Activated B cell treated with CpG ODN at 0.5 μM for 24 hours (primary cell): ENCODE data around the gene ROBO2. TPM values are rescaled to one million over a fixed set of nuclear protein-coding genes. Genes with fewer than 3 reads are reported as not detected.

Experiments used
- ATAC-seq: fragments of 200-7000 bp; cut with Tn5 transposase; one replicate; pipeline ENCODE4 v1.10.0; 2021; ENCODE audit warnings: low read depth, mild to moderate bottlenecking, moderate library complexity
- CTCF ChIA-PET: fragments of 350-600 bp; sonication (Branson Sonifier 250); formaldehyde crosslinking; loops from one replicate; lab custom pipeline; 2021; ENCODE audit warnings: antibody characterized with exemption; lab: Charles Lee
- POLR2A ChIA-PET: fragments of 350-600 bp; sonication (Branson Sonifier 250); formaldehyde crosslinking; loops from one replicate; lab custom pipeline; 2021; ENCODE audit warnings: antibody characterized with exemption; lab: Charles Lee
- DNase-seq: peaks from one replicate; pipeline ENCODE4 v3.0.0; 2022
- H3K27ac Mint-ChIP-seq: one replicate; pipeline ENCODE4 v1.8.0; 2020; ENCODE audit warnings: mixed read lengths
- H3K27me3 Mint-ChIP-seq: one replicate; pipeline ENCODE4 v1.8.0; 2021; ENCODE audit warnings: mixed read lengths
- H3K36me3 Mint-ChIP-seq: one replicate; pipeline ENCODE4 v1.8.0; 2021; ENCODE audit warnings: low read depth, mixed read lengths
- H3K4me1 Mint-ChIP-seq: one replicate; pipeline ENCODE4 v1.8.0; 2021; ENCODE audit warnings: mixed read lengths
- H3K4me3 Mint-ChIP-seq: one replicate; pipeline ENCODE4 v1.8.0; 2020; ENCODE audit warnings: mild to moderate bottlenecking, mixed read lengths
- H3K9me3 Mint-ChIP-seq: one replicate; pipeline ENCODE4 v1.8.0; 2020; ENCODE audit warnings: mixed read lengths
- CTCF ChIP-seq: fragments of 200-600 bp; IDR thresholded peaks from one replicate; pipeline ENCODE4 v1.8.0; 2022; ENCODE audit warnings: antibody characterized with exemption, mild to moderate bottlenecking
- intact Hi-C: fragments of 100-400 bp; cut with micrococcal nuclease; formaldehyde crosslinking; loops from one replicate; pipeline ENCODE4 v1.15.1; 2024
- total RNA-seq: library from RNA; stranded (reverse); gene quantifications from 2 replicates; pipeline ENCODE4 v1.2.3, GENCODE V29; 2022

ROBO2 gene
- not detected in 2 replicates for total RNA-seq

- CTCF ChIA-PET: no interaction called here
Observed at GRCh38 chr3:77039606-77040171, at the start of gene ROBO2. ROBO2 (plus strand) TSS chr3:77040099; CDS start chr3:77040786, 687 bp downstream.

GRCh38 chr3:76990606-76991005, 49.3 kb upstream of the ROBO2 start:
- TF ChIP-seq CTCF: no peak
- ChIA-PET CTCF (no interaction called here), POLR2A (no interaction called here)
- no peaks in the 10 kb centered on the region for H3K27me3 Mint-ChIP-seq
- intact Hi-C loops: no loop called here
- H3K9me3 Mint-ChIP-seq: peaks cover 2% of the 10 kb centered on the region
- ATAC-seq (no peak), DNase-seq (no peak)
- H3K27ac Mint-ChIP-seq: no peak overlapping the region
- no peak overlapping the region for H3K4me3 Mint-ChIP-seq
- H3K36me3 Mint-ChIP-seq: no peaks in the 10 kb centered on the region
- H3K4me1 Mint-ChIP-seq: no peaks in the 10 kb centered on the region

More at GRCh38 chr3:77039606-77040171, at the start of gene ROBO2:
- no peak for TF ChIP-seq CTCF
- H3K4me3 Mint-ChIP-seq: no peak within 1 kb of the TSS
- no peak for DNase-seq
- H3K4me1 Mint-ChIP-seq: no peaks in the 10 kb centered on the region
- H3K36me3 Mint-ChIP-seq: no peaks in the 10 kb centered on the region
- ATAC-seq: no peak
- intact Hi-C loops: no loop called here
- H3K27ac Mint-ChIP-seq: no peak within 1 kb of the TSS
- H3K9me3 Mint-ChIP-seq: no peaks in the 10 kb centered on the region
- POLR2A ChIA-PET: no interaction called here
- H3K27me3 Mint-ChIP-seq: peaks cover 30% of the 10 kb centered on the region

- H3K9me3 Mint-ChIP-seq: peaks cover 2% of the 10 kb centered on the region
- ATAC-seq (no peak), DNase-seq (no peak)
- H3K27me3 Mint-ChIP-seq: no peaks in the 10 kb centered on the region
- intact Hi-C loops: no loop called here
- CTCF ChIA-PET: no interaction called here
- H3K4me3 Mint-ChIP-seq: no peak overlapping the region
- POLR2A ChIA-PET: no interaction called here
- no peaks in the 10 kb centered on the region for H3K36me3 Mint-ChIP-seq
- no peak overlapping the region for H3K27ac Mint-ChIP-seq
- TF ChIP-seq CTCF: no peak
- H3K4me1 Mint-ChIP-seq: no peaks in the 10 kb centered on the region
Observed at GRCh38 chr3:76991165-76991564, 48.7 kb upstream of the ROBO2 start.

- no peaks in the 10 kb centered on the region for H3K27me3 Mint-ChIP-seq
- CTCF ChIA-PET: no interaction called here
- no peak for TF ChIP-seq CTCF
- no peaks in the 10 kb centered on the region for H3K4me1 Mint-ChIP-seq
- no peaks in the 10 kb centered on the region for H3K36me3 Mint-ChIP-seq
- H3K27ac Mint-ChIP-seq: no peak overlapping the region
- DNase-seq (no peak), ATAC-seq (no peak)
- H3K9me3 Mint-ChIP-seq: peaks cover 2% of the 10 kb centered on the region
- POLR2A ChIA-PET: no interaction called here
- H3K4me3 Mint-ChIP-seq: no peak overlapping the region
- intact Hi-C loops: no loop called here
Observed at GRCh38 chr3:76997733-76998132, 42.2 kb upstream of the ROBO2 start.

- Mint-ChIP-seq H3K36me3 (no peaks in the 10 kb centered on the region), H3K27ac (no peak overlapping the region)
- intact Hi-C loops: no loop called here
Observed at GRCh38 chr3:76998555-76998954, 41.3 kb upstream of the ROBO2 start.

More at GRCh38 chr3:76998555-76998954, 41.3 kb upstream of the ROBO2 start:
- H3K9me3 Mint-ChIP-seq: peaks cover 2% of the 10 kb centered on the region
- CTCF ChIA-PET: no interaction called here
- TF ChIP-seq CTCF: no peak
- POLR2A ChIA-PET: no interaction called here
- ATAC-seq: no peak
- H3K27me3 Mint-ChIP-seq: no peaks in the 10 kb centered on the region
- H3K4me1 Mint-ChIP-seq: no peaks in the 10 kb centered on the region
- DNase-seq: no peak
- no peak overlapping the region for H3K4me3 Mint-ChIP-seq
